GM19468 (cell line): ENCODE results near the gene ST7L.
"Not testable (repeated sequence)": the region's sequence is repeated elsewhere in the genome, so short reads cannot be mapped to it uniquely, and the experiment has no call there.

Experiments used
- ATAC-seq: cut with Tn5 transposase; IDR thresholded peaks from one replicate; pipeline ENCODE4 v1.9.1; 2021; ENCODE audit warnings: mild to moderate bottlenecking, moderate library complexity, moderate number of reproducible peaks; ENCODE audit not compliant: unreplicated experiment; ENCODE audit errors: extremely low read depth

Gene ST7L

GRCh38 chr1:112504001-112504660 lies 114.8 kb downstream of the ST7L start:
- ATAC-seq = no peak

- no peak for ATAC-seq
Measured at GRCh38 chr1:112502826-112503225, 116.1 kb downstream of the ST7L start.

DNA sequence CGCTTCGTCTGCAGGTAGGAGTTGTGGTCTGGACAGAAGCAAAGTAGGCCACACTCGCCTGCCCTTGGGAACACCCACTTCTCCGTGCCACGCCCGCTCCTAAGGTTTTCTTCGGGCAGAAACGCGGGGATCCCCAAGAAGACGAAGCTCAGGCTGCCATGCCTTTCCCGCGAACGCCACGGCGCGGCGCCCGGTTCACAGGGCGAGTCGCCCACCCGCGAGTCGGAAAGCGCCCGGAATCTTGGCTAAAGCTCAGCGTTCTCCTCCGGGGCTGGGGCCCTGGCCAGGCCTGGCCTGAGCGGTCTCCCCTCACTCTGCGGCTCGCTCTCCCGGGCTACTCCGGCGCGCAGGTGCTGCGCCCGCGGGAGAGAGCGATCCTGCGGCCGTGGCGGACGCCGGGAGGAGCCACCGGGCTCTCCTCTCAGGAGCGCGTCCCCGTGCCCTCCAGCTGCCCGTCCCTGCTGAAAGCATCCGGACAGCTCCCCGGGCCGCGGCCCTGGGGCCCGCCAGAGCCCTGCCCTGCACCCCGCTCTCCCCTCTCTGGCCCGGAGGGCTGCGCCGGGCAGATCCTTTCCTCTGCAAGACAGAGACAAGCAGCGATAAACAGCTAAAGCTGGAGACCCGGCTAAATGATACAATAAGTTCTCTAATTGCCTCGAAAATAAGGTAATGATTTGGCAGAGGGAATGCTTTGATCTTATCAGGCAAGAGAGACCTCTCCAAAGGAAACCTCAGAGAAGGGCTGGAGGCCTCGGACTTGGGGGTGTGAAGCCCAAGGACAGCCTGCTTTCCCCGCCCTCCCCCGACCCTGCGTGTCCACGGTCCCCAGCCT lies 116.9 kb downstream of the ST7L start:
- no peak for ATAC-seq

- ATAC-seq = no peak
Measured at GRCh38 chr1:112496290-112496689, 122.7 kb downstream of the ST7L start.

- no peak for ATAC-seq
Measured at GRCh38 chr1:112493351-112493750, 125.6 kb downstream of the ST7L start.

GRCh38 chr1:112492076-112492475 lies 126.9 kb downstream of the ST7L start:
- no peak for ATAC-seq

GRCh38 chr1:112488141-112488540 lies 130.8 kb downstream of the ST7L start:
- ATAC-seq = no peak

GRCh38 chr1:112487686-112488085 lies 131.3 kb downstream of the ST7L start:
- not testable (repeated sequence) for ATAC-seq

DNA sequence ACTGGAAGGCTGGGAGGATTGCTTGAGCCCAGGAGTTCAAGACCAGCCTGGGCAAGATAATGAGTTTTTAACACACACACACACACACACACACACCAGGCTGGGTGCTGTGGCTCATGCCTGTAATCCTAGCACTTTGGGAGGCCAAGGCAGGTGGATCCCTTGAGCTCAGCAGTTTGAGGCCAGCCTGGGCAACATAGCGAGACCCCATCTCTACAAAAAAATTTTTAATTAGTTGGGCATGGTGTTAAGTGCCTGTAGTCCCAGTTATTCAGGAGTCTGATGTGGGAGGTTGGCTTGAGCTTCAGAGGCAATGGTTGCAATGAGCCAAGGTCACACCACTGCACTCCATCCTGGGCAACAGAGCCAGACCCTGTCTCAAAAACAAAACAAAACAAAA lies 132.9 kb downstream of the ST7L start:
- ATAC-seq = not testable (repeated sequence)

DNA sequence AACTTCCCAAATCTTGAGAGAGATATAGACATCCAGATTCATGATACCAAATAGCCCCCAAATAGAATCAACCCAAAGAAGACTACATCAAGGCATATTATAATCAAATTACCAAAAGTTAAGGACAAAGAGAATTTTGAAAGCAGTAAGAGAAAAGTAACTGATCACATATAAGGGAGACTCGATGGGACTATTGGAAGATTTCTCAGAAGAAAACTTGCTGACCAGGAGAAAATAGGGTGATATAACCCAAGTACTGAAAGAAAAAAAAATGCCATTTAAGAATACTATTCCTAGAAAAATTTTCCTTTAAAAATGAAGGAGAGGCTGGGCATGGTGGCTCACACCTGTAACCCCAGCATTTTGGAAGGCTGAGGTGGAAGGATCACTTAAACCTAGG lies 140.6 kb downstream of the ST7L start:
- ATAC-seq = no peak

DNA sequence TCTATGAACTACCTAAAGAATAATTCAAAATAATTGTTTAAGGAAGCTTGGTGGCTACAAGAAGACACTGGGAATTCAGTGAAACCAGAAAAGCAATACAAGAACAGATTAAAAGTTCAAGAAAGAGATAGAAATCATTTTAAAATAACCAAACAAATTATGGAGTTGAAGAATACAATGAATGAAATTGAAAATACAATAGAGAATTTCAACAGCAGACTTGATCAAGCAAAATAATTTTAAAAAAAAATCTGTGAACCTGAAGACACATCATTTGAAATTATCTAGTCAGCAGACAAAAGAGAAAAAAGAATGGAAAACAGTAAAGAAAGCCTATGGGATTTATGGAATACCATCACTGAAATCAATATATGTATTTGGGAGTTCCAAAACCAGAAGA lies 141.4 kb downstream of the ST7L start:
- ATAC-seq = no peak
